HG02852 (cell line): ENCODE measurements around the gene KRTAP13-1.
A peak's percentile ranks its signal among the peaks of the same experiment; 100 is the strongest.

Experiments used
- ATAC-seq: cut with Tn5 transposase; IDR thresholded peaks from one replicate; pipeline ENCODE4 v1.9.1; 2021; ENCODE audit warnings: mild to moderate bottlenecking, moderate library complexity; ENCODE audit not compliant: unreplicated experiment

Gene KRTAP13-1

DNA sequence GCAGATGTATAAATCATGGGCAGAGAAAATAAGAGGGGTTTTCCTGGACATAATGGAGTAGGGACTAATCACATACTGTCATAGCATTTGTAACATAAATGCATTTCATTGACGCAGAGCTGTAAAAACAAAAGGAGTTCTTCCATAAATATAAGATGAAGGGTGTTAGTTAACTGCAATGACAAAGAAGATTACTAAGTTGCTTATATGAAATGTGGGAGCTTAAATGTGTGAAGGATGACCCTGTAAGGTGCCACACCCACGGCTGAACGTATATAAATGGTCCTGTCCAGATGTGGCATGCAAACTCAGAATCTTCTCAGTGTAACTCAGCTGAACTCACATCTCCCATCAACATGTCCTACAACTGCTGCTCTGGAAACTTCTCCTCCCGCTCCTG, at the start of gene KRTAP13-1:
Gene KRTAP13-1, plus strand, starts transcription at position 301 of the 400 bp plus-strand sequence. Its CDS starts 56 bp downstream, at position 357.
- ATAC-seq = no peak

GRCh38 chr21:30348506-30348905, 47.3 kb upstream of the KRTAP13-1 start, which contains the start of gene KRTAP23-1:
Gene KRTAP23-1 (minus strand): TSS chr21:30348606. CDS start chr21:30348606, 0 bp downstream.
- no peak for ATAC-seq

- ATAC-seq = no peak
Measured at GRCh38 chr21:30349572-30349971, 46.3 kb upstream of the KRTAP13-1 start.

- ATAC-seq = no peak
Measured at GRCh38 chr21:30351534-30351933, 44.3 kb upstream of the KRTAP13-1 start.

- ATAC-seq = no peak
Measured at GRCh38 chr21:30354308-30355005, 41.4 kb upstream of the KRTAP13-1 start.

GRCh38 chr21:30355906-30356305, 39.9 kb upstream of the KRTAP13-1 start:
- ATAC-seq = no peak

DNA sequence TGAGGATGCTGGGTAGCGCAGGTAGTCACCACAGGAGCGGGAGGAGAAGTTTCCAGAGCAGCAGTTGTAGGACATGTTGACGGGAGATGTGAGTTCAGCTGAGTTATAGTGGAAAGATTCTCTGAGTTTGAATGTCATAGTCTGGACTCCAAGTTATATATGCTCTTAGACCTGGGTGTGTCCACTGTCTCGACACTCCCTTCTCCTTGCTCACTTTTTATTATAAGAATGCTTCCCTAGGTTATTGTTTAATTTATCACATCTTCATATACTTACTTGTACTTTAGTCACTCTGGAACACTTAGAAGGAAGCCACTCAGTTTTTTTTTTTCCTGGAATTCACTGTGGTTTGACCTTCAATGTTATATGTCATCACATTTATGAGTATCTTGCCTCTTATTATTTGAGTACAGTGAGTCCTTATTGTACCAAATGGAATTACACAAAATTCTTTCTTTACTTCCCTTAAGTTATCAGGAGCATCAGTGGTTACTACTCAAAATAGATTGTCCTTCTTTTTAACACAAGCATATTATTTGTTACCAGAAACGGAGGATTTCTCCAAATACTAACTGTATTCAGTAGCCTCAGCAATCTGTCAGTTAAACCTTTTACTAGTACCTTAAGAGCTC, 23.6 kb upstream of the KRTAP13-1 start, which contains the start of gene KRTAP13-2:
Gene KRTAP13-2, minus strand, starts transcription at position 133 of the 632 bp plus-strand sequence. Its CDS starts 58 bp downstream, at position 75.
- ATAC-seq = no peak

DNA sequence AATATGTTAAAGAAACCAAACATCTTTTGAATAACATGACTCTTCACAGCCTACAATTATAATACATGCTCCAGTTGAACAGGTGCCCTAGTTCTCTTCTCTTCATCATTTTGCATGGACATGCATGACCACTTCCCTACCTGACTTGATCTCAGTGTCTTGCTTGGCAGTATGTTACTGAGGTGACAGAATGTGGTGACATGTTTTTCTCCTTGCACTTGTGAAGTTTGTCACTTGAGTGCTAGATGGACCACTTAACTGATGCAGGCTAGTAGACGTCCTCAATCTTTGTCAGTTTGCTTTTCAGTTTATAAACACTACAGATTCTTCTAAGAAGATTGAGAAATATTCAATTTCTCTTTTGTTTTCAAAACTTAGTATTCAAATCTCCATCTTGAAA, 13.6 kb upstream of the KRTAP13-1 start:
- no peak for ATAC-seq

DNA sequence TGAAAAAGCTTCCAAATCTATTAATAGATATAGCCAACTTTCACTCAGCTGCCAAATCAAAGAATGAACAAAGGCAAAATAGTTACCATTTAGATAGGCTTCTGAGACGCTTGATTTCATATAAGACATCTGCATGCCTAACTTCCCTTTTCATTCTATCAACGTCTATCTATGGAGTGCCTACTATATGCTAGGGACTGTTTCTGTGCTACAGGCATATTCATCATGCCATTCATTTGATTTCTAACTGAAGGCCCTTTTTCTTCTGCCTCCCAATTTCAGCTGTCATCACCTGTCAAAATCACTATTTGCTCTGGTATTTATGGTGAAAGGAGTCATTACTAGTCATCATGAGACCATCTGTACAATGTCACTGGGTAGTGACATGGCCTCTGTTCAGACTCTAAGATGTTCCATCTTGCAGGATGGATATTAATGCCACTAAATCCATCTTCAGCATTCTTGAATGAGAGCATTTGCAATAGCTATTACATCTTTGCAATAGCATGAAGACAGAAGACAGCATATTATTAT, 4.3 kb upstream of the KRTAP13-1 start:
- ATAC-seq = no peak

- no peak for ATAC-seq
Measured at GRCh38 chr21:30408782-30409494, 13.1 kb downstream of the KRTAP13-1 start.

GRCh38 chr21:30415993-30416392, 20.2 kb downstream of the KRTAP13-1 start:
- ATAC-seq = no peak

DNA sequence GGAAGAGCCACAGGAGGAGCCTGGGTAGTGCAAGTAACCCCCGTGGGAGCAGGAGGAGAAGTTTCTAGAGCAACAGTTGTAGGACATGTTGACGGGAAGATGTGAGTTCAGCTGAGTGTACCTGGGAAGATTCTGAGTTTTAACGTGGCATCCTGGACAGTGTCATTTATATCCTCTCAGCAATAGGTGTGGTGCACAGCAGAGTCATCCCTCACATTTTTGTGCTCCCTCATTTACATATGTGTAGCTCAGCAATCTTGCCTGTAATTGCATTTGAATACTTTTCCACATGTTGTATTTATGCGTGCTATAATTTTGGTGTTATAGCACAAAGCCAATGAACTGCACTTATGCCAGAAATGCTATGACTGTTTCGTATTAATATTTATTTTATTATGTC, 30.0 kb downstream of the KRTAP13-1 start, which contains the start of gene KRTAP13-3:
Gene KRTAP13-3, minus strand, starts transcription at position 101 of the 400 bp plus-strand sequence. Its CDS starts 14 bp downstream, at position 87.
- no peak for ATAC-seq

DNA sequence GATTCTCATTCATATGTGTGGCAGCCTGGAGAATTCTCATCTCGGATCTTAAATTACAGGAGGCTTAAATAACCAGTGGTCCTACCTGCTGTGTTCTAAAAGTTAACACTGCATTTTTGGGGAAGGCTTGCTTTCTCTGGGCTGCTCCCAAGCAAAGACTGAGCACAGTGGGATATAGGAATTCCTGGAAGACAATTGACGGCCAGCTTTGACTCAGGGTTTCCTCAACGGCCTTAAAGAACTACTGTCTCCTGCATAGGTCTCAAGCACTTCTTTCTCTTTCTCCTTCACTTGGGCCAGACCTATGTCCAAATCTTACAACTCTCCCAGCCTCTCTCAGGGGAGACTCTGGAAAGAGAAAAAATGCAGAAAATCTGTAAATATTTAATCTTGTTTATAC, 30.9 kb downstream of the KRTAP13-1 start:
- no peak for ATAC-seq

GRCh38 chr21:30430170-30430655, 34.4 kb downstream of the KRTAP13-1 start, which contains the start of gene KRTAP13-4:
Gene KRTAP13-4 (plus strand): TSS chr21:30430220. CDS start chr21:30430276, 56 bp downstream.
- no peak for ATAC-seq

GRCh38 chr21:30434033-30434631, 38.3 kb downstream of the KRTAP13-1 start:
- ATAC-seq = peak; percentile 51

- no peak for ATAC-seq
Measured at GRCh38 chr21:30437010-30437565, 41.3 kb downstream of the KRTAP13-1 start.

DNA sequence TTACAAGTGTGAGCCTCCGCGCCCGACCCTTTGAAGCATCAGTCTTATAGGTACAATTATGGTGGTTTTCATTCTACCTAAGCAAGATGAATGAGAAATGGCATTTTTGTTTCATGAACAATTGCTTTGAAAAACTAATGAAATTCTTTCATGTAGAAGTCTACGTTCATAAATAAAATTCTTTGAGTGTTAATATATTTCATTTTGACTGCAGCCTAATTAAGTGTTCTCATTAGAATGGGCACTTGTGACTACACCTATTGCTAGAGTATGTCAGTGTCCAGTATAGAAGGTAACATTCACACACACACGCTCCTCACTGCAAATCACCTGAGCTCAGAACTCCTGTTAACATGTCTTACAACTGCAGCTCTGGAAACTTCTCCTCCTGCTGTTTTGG, 44.1 kb downstream of the KRTAP13-1 start, which contains the start of gene KRTAP15-1:
Gene KRTAP15-1, plus strand, starts transcription at position 301 of the 400 bp plus-strand sequence. Its CDS starts 53 bp downstream, at position 354.
- ATAC-seq = no peak

DNA sequence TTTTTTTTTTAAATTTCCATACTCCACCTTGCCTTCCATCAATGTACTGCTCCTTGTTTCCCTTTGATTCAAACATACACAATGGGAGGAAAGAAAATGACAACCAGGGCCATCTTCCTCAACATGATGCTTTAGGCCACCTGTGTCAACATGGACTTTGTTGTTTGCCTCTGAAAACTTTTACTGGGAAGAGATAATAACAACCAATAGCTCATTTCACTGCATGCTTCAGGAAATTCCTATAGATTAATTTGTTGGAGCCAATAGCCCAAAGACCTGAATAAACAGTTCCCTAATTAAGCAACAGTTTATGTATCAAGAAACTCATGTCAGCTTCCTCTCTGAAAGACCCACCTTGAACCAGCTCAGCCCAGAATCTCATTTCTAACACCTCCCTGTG, 47.4 kb downstream of the KRTAP13-1 start:
- no peak for ATAC-seq

GRCh38 chr21:30444204-30444603, 48.4 kb downstream of the KRTAP13-1 start:
- no peak for ATAC-seq
